CD4-positive, alpha-beta T cell (primary cell): ENCODE results near the gene GAL3ST1. TPM values are rescaled to one million over a fixed set of nuclear protein-coding genes. Genes with fewer than 3 reads are reported as not detected.

Source experiments
- ATAC-seq: fragments of 200-7000 bp; cut with Tn5 transposase; one replicate; pipeline ENCODE4 v1.10.0; 2022; ENCODE audit warnings: mild to moderate bottlenecking; ENCODE audit not compliant: poor library complexity
- CTCF ChIA-PET: fragments of 350-600 bp; sonication (Branson Sonifier 250); formaldehyde crosslinking; loops from one replicate; lab custom pipeline; 2021; ENCODE audit warnings: antibody characterized with exemption, inconsistent platforms; lab: Charles Lee
- POLR2A ChIA-PET: fragments of 350-600 bp; sonication (Branson Sonifier 250); formaldehyde crosslinking; loops from one replicate; lab custom pipeline; 2021; ENCODE audit warnings: antibody characterized with exemption, inconsistent platforms; lab: Charles Lee
- DNase-seq, 14 experiments: peaks; one replicate each; pipeline ENCODE4 v3.0.0-alpha.2; 2013 to 2020; ENCODE audit warnings: mixed read lengths in 2 of 14
- H3K27ac ChIP-seq, 2 donors: one replicate each; pipeline versions ENCODE4 v1.5.1 to v1.7.0; 2013; ENCODE audit warnings: low read length in 2 of 2, low read depth in 1 of 2, mild to moderate bottlenecking in 1 of 2
- H3K27me3 ChIP-seq, 2 experiments: 1 replicate in 1 of 2; 2 replicates in 1 of 2; pipeline versions ENCODE4 v1.6.1 to v1.7.0; 2013; ENCODE audit warnings: low read length in 2 of 2, control low read depth in 1 of 2, mild to moderate bottlenecking in 1 of 2, moderate library complexity in 1 of 2; ENCODE audit not compliant: insufficient read depth in 2 of 2, control insufficient read depth in 1 of 2
- H3K36me3 ChIP-seq: one replicate; pipeline ENCODE4 v1.6.1; 2013; ENCODE audit warnings: low read length, control low read depth; ENCODE audit not compliant: insufficient read depth
- H3K4me1 ChIP-seq: one replicate; pipeline ENCODE4 v1.6.1; 2013; ENCODE audit warnings: low read length, control low read depth; ENCODE audit not compliant: insufficient read depth
- H3K4me3 ChIP-seq: one replicate; pipeline ENCODE4 v1.5.1; 2013; ENCODE audit warnings: mild to moderate bottlenecking, low read length, moderate library complexity
- H3K9me3 ChIP-seq, 2 experiments: 1 replicate in 1 of 2; 2 replicates in 1 of 2; pipeline versions ENCODE4 v1.6.1 to v1.7.0; 2013; ENCODE audit warnings: low read length in 2 of 2, mild to moderate bottlenecking in 2 of 2, control low read depth in 1 of 2, moderate library complexity in 1 of 2; ENCODE audit not compliant: control insufficient read depth in 1 of 2, insufficient read depth in 1 of 2
- H3K27ac Mint-ChIP-seq: one replicate; pipeline ENCODE4 v1.8.0; 2020; ENCODE audit warnings: mixed read lengths
- H3K27me3 Mint-ChIP-seq: one replicate; pipeline ENCODE4 v1.8.0; 2021; ENCODE audit warnings: mixed read lengths
- H3K36me3 Mint-ChIP-seq: one replicate; pipeline ENCODE4 v1.8.0; 2021; ENCODE audit warnings: low read depth, mixed read lengths
- H3K4me1 Mint-ChIP-seq: one replicate; pipeline ENCODE4 v1.8.0; 2021; ENCODE audit warnings: low read depth, mixed read lengths
- H3K4me3 Mint-ChIP-seq: one replicate; pipeline ENCODE4 v1.8.0; 2020; ENCODE audit warnings: mild to moderate bottlenecking, mixed read lengths
- H3K9me3 Mint-ChIP-seq: one replicate; pipeline ENCODE4 v1.8.0; 2020; ENCODE audit warnings: mixed read lengths
- intact Hi-C, 2 experiments: fragments of 100-400 bp; cut with DNase I in 1 of 2; cut with micrococcal nuclease in 1 of 2; formaldehyde crosslinking; loops; one replicate each; pipeline versions ENCODE4 v1.15.1 to v1.9.0; 2023 to 2025; cut with DNase I, micrococcal nuclease
- total RNA-seq, 174 experiments: library from RNA in 2 of 174; stranded (reverse) in 2 of 174; gene quantifications; one replicate each; pipeline ENCODE4 v1.2.3 and lab custom pipeline; 2021 to 2026
- TF ChIP-seq, protein P1 (sequence below): fragments of 200-600 bp; IDR thresholded peaks from one replicate; pipeline ENCODE4 v1.8.0; 2022; ENCODE audit warnings: antibody characterized with exemption, mild to moderate bottlenecking

GAL3ST1 gene
- total RNA-seq, 2 experiments from 2014 or later = not detected

DNA sequence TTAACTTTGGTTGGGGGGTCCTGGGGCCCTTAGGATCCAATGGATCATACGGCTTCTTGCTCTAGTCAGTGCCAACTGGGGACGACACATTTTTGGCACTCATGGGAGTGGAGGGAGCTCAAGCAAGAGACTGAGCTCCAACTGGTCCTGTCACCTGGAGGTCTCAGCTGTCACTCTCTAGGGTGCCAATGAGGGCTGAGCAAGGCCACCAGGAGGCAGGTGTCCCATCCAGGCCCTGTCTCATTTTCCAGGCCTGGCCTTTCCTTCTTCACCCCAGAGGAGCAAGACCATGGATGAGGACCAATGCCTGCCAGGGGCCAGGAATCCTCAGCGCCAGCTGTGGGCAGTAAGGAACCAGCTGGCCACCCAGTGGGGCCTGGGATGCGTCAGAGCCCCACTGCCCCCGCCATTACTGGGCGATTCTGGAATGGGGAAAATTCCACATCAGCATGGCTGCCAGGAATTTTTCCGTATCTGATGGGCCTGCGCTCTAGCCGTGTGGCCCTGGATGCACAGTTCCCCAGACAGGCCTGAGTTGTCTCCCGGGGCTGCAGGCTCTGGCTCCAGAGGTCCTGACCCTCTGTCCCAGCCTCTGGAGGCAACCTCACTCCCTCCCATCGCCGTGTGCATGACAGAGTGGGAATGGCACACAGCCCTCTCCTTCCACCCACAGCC is 669 bp upstream of the GAL3ST1 start:
- Mint-ChIP-seq H3K4me3 (no peak overlapping the region), H3K27ac (no peak overlapping the region), H3K27me3 (no peaks in the 10 kb centered on the region), H3K4me1 (peaks cover 3% of the 10 kb centered on the region), H3K36me3 (peaks cover 48% of the 10 kb centered on the region), H3K9me3 (no peaks in the 10 kb centered on the region)
- Histone ChIP-seq H3K4me3 (no peak overlapping the region), H3K4me1 (peaks cover 10% of the 10 kb centered on the region), H3K27ac (no peak overlapping the region), H3K9me3 (peaks cover 0 to 4% of the 10 kb centered on the region in 2 experiments), H3K27me3 (peaks cover 0 to 4% of the 10 kb centered on the region in 2 experiments), H3K36me3 (peaks cover 42% of the 10 kb centered on the region)
- ChIA-PET POLR2A (no interaction called here), CTCF (interaction anchor here (0.6 kb wide), 1 partner anchor 26 kb away, joined by 4 read pairs; no protein-coding TSS in a partner anchor)
- TF ChIP-seq, protein P1, sequence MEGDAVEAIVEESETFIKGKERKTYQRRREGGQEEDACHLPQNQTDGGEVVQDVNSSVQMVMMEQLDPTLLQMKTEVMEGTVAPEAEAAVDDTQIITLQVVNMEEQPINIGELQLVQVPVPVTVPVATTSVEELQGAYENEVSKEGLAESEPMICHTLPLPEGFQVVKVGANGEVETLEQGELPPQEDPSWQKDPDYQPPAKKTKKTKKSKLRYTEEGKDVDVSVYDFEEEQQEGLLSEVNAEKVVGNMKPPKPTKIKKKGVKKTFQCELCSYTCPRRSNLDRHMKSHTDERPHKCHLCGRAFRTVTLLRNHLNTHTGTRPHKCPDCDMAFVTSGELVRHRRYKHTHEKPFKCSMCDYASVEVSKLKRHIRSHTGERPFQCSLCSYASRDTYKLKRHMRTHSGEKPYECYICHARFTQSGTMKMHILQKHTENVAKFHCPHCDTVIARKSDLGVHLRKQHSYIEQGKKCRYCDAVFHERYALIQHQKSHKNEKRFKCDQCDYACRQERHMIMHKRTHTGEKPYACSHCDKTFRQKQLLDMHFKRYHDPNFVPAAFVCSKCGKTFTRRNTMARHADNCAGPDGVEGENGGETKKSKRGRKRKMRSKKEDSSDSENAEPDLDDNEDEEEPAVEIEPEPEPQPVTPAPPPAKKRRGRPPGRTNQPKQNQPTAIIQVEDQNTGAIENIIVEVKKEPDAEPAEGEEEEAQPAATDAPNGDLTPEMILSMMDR = no peak
- DNase-seq (no peak), ATAC-seq (no peak)
- intact Hi-C loops = no loop called here

DNA sequence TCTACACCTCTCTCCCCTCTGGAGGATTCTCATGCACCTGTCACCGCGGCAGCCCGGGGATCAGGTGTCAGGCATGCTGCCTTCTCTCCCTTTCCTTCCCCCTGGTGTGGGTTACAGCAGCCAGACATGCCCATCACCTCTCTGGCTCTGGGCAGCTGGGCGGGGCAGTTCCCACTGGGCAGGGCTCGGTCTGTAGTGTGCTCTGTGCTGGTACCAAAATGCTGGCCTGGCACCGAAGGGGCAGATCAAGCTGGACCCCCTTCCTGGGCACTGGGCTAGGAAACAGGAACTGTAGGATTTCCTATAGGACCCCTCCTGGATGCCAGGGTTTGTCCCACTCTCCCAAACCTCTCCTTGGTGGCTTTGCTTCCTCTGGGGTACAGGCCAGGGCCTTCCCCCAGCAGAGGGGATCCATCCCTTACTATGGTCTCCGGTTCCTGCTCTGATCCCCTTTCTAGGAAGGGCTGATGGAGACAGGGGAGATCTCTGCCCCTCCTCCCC is 821 bp downstream of the GAL3ST1 start:
- DNase-seq (no peak), ATAC-seq (no peak)
- Mint-ChIP-seq H3K36me3 (peaks cover 33% of the 10 kb centered on the region), H3K27me3 (no peaks in the 10 kb centered on the region), H3K4me3 (no peak overlapping the region), H3K9me3 (no peaks in the 10 kb centered on the region), H3K4me1 (peaks cover 3% of the 10 kb centered on the region), H3K27ac (no peak overlapping the region)
- CTCF ChIA-PET = no interaction called here
- intact Hi-C loops = no loop called here
- H3K9me3 ChIP-seq = no peaks in the 10 kb centered on the region
- no peak overlapping the region for H3K4me3 ChIP-seq
- TF ChIP-seq, protein P1 = no peak
- peaks cover 27% of the 10 kb centered on the region for H3K36me3 ChIP-seq
- no peak overlapping the region for H3K27ac ChIP-seq
- H3K27me3 ChIP-seq = peaks cover 0 to 4% of the 10 kb centered on the region in 2 experiments
- peaks cover 10% of the 10 kb centered on the region for H3K4me1 ChIP-seq
- POLR2A ChIA-PET = no interaction called here

DNA sequence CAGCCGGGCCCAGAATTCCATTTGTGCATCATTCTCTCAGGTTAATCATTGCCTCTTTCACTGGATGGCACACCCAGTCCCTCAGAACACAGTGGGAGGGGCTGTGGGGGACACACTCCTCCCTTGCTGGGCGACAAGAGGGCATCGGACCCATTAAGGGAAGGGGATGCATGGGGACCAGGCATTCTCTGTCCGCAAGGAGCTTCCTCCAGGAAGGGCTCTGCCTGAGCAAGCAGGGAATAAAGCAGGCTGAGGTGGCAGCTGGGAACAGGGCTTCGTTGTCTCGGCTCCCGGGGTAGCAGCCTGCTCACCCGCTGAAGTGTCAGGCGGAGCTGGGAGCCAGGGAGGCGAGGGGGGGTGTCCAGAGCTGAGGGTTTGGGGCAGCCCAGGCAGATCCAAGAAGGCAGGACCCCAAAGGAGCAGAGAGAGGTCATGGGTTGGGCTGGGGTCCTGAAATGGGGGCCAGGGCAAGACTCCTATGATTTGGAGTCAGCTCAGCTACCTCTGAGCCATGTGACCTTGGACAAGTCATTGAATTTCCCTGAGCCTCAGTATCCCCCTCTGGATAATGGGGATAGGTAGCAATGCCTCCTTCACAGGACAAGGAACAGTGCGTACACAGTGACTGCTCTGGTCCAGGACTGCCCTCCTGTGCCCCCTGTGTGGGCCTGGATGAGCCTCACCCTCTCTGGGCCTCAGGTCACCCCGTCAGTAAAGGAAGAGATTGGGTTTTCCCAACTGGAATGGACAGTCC is 1.4 kb downstream of the GAL3ST1 start:
- H3K27me3 ChIP-seq = peaks cover 0 to 4% of the 10 kb centered on the region in 2 experiments
- H3K27ac Mint-ChIP-seq = no peak overlapping the region
- POLR2A ChIA-PET = no interaction called here

More for the DNA sequence above, 1.4 kb downstream of the GAL3ST1 start:
- peaks cover 26% of the 10 kb centered on the region for H3K36me3 Mint-ChIP-seq
- Histone ChIP-seq H3K36me3 (peaks cover 23% of the 10 kb centered on the region), H3K27ac (no peak overlapping the region), H3K4me3 (no peak overlapping the region), H3K4me1 (peaks cover 10% of the 10 kb centered on the region), H3K9me3 (no peaks in the 10 kb centered on the region)
- ATAC-seq (no peak), DNase-seq (no peak)
- CTCF ChIA-PET = no interaction called here
- H3K4me3 Mint-ChIP-seq = no peak overlapping the region
- H3K4me1 Mint-ChIP-seq = peaks cover 3% of the 10 kb centered on the region
- TF ChIP-seq, protein P1 = no peak
- intact Hi-C loops = no loop called here
- no peaks in the 10 kb centered on the region for H3K27me3 Mint-ChIP-seq
- H3K9me3 Mint-ChIP-seq = no peaks in the 10 kb centered on the region
